Chondrocyte (in vitro differentiated cells): ENCODE measurements around the gene RPTOR. TPM values are rescaled to one million over a fixed set of nuclear protein-coding genes. Genes with fewer than 3 reads are reported as not detected.

Experiments used
- DNase-seq: peaks from one replicate; pipeline ENCODE4 v3.0.0; 2021; ENCODE audit warnings: mixed read lengths, low spot score
- H3K27ac Mint-ChIP-seq: one replicate; pipeline ENCODE4 v1.8.0; 2021; ENCODE audit warnings: mild to moderate bottlenecking, moderate library complexity, mixed read lengths; ENCODE audit not compliant: unreplicated experiment
- H3K27me3 Mint-ChIP-seq: 2 replicates; pipeline ENCODE4 v1.8.0; 2021; ENCODE audit warnings: low read depth, mixed read lengths
- H3K36me3 Mint-ChIP-seq: 2 replicates; pipeline ENCODE4 v1.8.0; 2021; ENCODE audit warnings: low read depth, mixed read lengths
- H3K4me1 Mint-ChIP-seq: 2 replicates; pipeline ENCODE4 v1.8.0; 2021; ENCODE audit warnings: low read depth, mild to moderate bottlenecking, mixed read lengths
- H3K4me3 Mint-ChIP-seq: one replicate; pipeline ENCODE4 v1.8.0; 2021; ENCODE audit warnings: mild to moderate bottlenecking, moderate library complexity, mixed read lengths; ENCODE audit not compliant: unreplicated experiment
- H3K9me3 Mint-ChIP-seq: 2 replicates; pipeline ENCODE4 v1.8.0; 2021; ENCODE audit warnings: low read depth, mixed read lengths
- CTCF ChIP-seq: fragments of 200-600 bp; sonication (generic); IDR thresholded peaks from 2 replicates; pipeline ENCODE4 v1.5.0; 2021; ENCODE audit warnings: antibody characterized with exemption, mild to moderate bottlenecking, moderate library complexity
- total RNA-seq: library from RNA; stranded (reverse); gene quantifications from 3 replicates; pipeline ENCODE4 v1.2.1, GENCODE V29; 2021

The RPTOR gene
- total RNA-seq, 1 donor from 2014 or later, result 30.9 TPM

- Mint-ChIP-seq H3K4me3 (no peak overlapping the region), H3K9me3 (no peaks in the 10 kb centered on the region), H3K36me3 (peaks cover 4% of the 10 kb centered on the region), H3K27me3 (no peaks in the 10 kb centered on the region), H3K27ac (peak overlapping the region; percentile 59), H3K4me1 (peaks cover 24% of the 10 kb centered on the region)
- peak; percentile 81 for DNase-seq
- TF ChIP-seq CTCF, result no peak
Observed at GRCh38 chr17:80833952-80834892, 289.6 kb downstream of the RPTOR start.

GRCh38 chr17:80834893-80835275, 290.2 kb downstream of the RPTOR start:
- H3K36me3 Mint-ChIP-seq, result peaks cover 4% of the 10 kb centered on the region
- H3K9me3 Mint-ChIP-seq, result no peaks in the 10 kb centered on the region
- no peak overlapping the region for H3K27ac Mint-ChIP-seq
- H3K4me3 Mint-ChIP-seq, result no peak overlapping the region
- no peak for DNase-seq
- peaks cover 24% of the 10 kb centered on the region for H3K4me1 Mint-ChIP-seq
- no peaks in the 10 kb centered on the region for H3K27me3 Mint-ChIP-seq
- no peak for TF ChIP-seq CTCF

GRCh38 chr17:80835816-80836657, 291.4 kb downstream of the RPTOR start:
- no peaks in the 10 kb centered on the region for H3K9me3 Mint-ChIP-seq
- peaks cover 24% of the 10 kb centered on the region for H3K4me1 Mint-ChIP-seq
- no peaks in the 10 kb centered on the region for H3K27me3 Mint-ChIP-seq
- H3K36me3 Mint-ChIP-seq, result peaks cover 4% of the 10 kb centered on the region
- TF ChIP-seq CTCF, result no peak
- H3K27ac Mint-ChIP-seq, result no peak overlapping the region
- peak; percentile 70 for DNase-seq
- H3K4me3 Mint-ChIP-seq, result no peak overlapping the region

DNA sequence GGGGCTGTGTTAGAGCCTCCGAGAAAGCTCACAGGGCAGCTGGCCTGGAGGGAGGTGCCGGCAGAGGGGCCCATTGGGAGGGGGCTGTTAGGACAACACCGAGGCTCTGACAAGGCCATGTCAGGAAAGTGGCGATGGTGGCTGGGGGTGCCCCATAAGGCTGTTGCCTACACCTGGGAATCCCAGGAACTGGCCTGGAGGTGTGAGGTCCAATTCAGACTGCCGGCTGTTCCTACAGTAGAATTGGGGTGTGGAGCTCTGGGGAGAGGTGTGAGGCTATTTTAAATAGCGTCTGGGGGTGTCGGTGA, 292.0 kb downstream of the RPTOR start:
- no peaks in the 10 kb centered on the region for H3K27me3 Mint-ChIP-seq
- H3K27ac Mint-ChIP-seq, result no peak overlapping the region
- H3K9me3 Mint-ChIP-seq, result no peaks in the 10 kb centered on the region
- peaks cover 24% of the 10 kb centered on the region for H3K4me1 Mint-ChIP-seq
- TF ChIP-seq CTCF, result no peak
- no peak overlapping the region for H3K4me3 Mint-ChIP-seq
- peaks cover 4% of the 10 kb centered on the region for H3K36me3 Mint-ChIP-seq
- DNase-seq, result peak; percentile 62

DNA sequence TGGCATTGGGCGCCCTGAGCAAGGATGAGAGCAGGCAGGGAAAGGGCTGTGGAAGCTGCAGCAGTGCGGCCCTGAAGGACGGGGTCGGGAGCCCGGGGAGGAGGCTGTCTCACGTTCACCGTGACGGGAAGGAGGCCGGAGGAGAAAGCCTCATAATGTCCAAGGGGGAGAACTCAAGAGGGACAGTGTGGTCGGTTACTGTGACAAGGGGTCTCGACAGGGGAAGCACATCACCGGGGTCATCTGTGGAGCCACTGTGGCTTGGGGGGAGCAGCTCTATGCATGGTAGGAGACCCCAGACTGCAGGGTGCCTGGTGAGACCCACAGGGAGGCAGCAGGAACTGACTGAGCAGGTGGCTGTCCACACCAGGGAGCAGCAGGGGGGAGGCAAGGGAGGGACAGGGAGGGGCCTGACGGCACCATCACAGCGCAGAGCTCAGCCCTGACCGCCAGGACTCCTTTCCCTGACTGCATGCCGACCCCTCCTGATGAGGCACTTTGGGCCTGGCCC, 292.4 kb downstream of the RPTOR start:
- TF ChIP-seq CTCF, result no peak
- Mint-ChIP-seq H3K27ac (no peak overlapping the region), H3K4me1 (peaks cover 19% of the 10 kb centered on the region), H3K36me3 (peaks cover 4% of the 10 kb centered on the region), H3K4me3 (no peak overlapping the region), H3K9me3 (no peaks in the 10 kb centered on the region), H3K27me3 (no peaks in the 10 kb centered on the region)
- DNase-seq, result peak; percentile 82
